C4-2B (cell line): ENCODE measurements around the gene PPME1.

Experiments
- H3K27ac ChIP-seq: fragments of 450-650 bp; 2 replicates; pipeline ENCODE4 v1.5.1; 2017
- ZFX ChIP-seq: fragments of 450-650 bp; IDR thresholded peaks from 2 replicates; pipeline ENCODE4 v1.6.1; 2017
- TF ChIP-seq, protein P1 (sequence below): fragments of 450-650 bp; conservative IDR thresholded peaks from 2 replicates; pipeline ENCODE4 v1.5.1; 2017; ENCODE audit warnings: mild to moderate bottlenecking

The PPME1 gene

DNA sequence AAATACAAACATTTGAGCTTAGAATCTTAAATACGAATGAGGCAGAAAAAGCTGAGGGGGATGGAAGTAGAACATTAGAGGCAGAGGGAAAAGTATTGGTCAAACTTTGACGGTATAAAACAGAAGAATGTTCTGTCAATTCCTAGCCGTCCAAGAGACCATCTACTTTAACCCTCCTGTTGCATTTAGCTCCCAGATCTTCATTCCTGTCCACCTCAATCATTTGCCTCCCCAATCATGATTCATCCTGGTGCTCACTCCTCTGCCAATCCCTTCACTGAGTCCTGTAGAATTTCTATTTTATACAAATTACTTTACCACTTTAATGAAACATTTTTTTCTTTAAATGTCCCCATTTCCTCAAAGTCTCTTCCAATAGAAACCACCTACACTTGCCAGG lies 28.5 kb upstream of the PPME1 start:
- H3K27ac ChIP-seq: no peak overlapping the region
- TF ChIP-seq ZFX: no peak
- TF ChIP-seq, protein P1, sequence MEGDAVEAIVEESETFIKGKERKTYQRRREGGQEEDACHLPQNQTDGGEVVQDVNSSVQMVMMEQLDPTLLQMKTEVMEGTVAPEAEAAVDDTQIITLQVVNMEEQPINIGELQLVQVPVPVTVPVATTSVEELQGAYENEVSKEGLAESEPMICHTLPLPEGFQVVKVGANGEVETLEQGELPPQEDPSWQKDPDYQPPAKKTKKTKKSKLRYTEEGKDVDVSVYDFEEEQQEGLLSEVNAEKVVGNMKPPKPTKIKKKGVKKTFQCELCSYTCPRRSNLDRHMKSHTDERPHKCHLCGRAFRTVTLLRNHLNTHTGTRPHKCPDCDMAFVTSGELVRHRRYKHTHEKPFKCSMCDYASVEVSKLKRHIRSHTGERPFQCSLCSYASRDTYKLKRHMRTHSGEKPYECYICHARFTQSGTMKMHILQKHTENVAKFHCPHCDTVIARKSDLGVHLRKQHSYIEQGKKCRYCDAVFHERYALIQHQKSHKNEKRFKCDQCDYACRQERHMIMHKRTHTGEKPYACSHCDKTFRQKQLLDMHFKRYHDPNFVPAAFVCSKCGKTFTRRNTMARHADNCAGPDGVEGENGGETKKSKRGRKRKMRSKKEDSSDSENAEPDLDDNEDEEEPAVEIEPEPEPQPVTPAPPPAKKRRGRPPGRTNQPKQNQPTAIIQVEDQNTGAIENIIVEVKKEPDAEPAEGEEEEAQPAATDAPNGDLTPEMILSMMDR: no peak

DNA sequence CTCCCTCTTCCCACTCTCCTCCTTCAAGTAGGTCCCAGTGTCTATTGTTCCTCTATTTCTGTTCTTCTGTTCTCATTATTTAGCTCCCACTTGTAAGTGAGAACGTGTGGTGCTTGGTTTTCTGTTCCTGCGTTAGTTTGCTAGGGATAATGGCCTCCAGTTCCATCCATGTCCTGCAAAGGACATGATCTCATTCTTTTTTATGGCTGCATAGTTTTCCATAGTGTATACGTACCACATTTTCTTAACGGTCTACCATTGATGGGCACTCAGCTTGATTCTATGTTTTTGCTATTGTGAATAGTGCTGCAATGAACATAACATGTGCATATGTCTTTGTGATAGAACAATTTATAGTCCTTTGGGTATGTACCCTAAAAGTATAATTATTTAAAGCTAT lies 26.5 kb upstream of the PPME1 start:
- no peak for TF ChIP-seq ZFX
- TF ChIP-seq, protein P1: no peak

DNA sequence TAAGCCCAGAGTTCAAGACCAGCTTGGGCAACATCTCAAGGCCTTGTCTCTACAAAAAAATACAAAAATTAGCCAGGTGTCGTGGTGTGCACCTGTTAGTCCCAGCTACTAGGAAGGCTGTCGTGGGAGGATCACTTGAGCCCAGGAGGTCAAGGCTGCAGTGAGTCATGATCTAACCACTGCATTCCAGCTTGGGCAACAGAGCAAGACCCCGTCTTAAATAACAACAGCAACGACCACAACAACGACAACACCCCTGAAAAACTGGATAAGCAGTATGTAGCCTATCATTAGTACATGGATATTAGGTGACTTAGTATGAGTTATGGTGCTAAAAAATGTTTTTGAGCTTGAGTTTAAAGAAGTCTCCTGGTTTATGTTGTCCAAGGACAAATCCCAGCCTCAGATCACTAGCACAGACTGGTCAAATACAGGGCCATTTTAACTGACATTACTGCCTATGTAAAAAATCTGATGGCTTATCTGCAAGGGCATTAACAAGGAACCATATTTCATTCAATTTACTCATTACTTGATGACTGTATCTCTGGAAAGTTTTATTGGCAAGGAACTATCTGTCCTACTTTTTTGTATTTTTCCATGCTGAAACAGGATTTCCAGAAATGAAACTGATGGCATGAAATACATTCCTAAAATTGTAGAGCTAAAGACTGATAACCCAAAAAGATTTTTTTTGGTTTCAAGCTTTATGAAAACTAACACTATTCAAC lies 23.7 kb upstream of the PPME1 start:
- no peak overlapping the region for H3K27ac ChIP-seq
- TF ChIP-seq ZFX: no peak
- TF ChIP-seq, protein P1: no peak

More for the DNA sequence above, 26.5 kb upstream of the PPME1 start:
- no peak overlapping the region for H3K27ac ChIP-seq

DNA sequence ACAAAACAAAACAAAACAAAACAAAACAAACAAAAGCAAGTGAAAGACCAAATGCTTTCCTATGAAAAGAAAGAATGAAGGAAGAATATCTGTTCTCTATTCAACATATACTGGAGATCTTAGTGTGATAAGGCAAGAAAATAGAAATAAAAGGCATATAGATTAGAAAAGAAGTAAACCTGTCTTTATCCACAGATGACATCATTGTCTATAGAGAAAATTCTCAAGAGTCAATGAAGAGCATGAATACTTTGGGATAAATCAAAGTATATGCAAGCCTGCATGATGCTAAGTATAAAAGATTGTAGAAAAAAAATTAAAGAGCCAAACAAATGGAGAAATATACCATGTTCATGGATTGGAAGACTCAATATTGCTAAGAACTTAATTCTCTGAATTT lies 17.9 kb upstream of the PPME1 start:
- no peak for TF ChIP-seq ZFX
- TF ChIP-seq, protein P1: no peak
- no peak overlapping the region for H3K27ac ChIP-seq

DNA sequence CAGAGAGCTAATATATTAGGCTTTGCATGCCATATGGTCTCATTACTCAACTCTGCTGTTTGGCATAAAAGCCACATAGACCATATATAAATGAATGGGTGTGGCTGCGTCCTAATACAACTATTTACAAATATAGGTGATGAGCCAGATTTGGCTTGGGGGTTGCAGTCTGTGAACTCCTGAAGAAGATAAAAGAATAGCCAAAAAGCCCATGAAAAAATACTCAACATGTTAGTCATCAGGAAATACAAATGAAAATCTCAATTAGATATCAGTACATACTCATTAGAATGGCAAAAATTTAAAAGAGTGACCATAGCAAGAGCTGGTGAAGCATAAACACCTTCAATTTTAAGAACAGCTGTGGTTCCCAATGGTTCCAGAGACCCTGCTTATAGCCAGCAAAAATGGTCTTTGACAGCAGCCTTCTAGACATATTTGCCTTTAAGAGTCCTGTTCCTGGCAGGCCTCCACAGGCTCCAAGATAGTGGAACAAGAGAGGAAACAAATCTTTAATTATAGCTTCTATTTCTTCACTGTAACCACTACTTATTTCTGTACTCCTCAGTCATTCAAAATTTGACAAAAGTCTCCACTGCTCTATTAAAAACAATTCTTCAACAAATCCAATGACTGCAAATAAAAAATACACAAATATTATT lies 16.3 kb upstream of the PPME1 start:
- no peak for TF ChIP-seq ZFX
- TF ChIP-seq, protein P1: no peak

DNA sequence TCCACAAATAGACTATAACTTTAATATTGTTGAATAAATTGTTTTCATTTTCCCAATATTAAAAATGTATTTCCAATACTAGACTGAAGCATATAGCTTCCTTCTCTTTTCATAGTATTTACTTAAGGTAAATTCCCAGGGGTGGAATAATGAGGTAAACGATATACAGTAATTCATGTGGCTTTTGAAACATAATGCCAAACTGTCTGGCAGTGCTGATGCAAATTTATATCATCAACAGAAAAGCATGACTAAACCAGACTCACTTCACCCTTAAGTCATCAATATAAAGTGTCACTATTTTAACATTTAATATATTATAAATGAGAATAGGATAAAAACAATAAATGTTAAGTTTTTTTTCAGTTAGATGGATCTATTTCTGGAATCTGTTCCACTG lies 13.9 kb upstream of the PPME1 start:
- H3K27ac ChIP-seq: no peak overlapping the region
- TF ChIP-seq ZFX: no peak
- TF ChIP-seq, protein P1: no peak

More for the DNA sequence above, 16.3 kb upstream of the PPME1 start:
- no peak overlapping the region for H3K27ac ChIP-seq

DNA sequence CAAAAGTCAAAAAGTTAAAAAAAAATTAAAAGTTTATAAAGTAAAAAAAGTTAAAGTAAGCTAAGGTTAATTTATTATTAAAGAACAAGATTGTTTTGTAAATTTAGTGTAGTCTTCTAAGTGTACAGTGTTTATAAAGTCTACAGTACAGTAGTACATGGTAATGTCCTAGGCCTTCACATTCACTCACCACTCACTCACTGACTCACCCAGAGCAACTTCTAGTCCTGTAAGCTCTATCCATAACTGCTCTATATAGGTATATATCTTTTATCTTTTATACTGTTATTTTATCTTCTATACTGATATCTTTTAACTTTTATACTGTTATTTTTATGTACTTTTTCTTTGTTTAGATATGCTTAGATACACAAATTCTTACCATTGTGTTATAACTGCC lies 11.4 kb upstream of the PPME1 start:
- H3K27ac ChIP-seq: no peak overlapping the region
- TF ChIP-seq, protein P1: no peak
- no peak for TF ChIP-seq ZFX
